Measurements from ENCODE around the gene HOXC9.
"Not testable (repeated sequence)": the region's sequence is repeated elsewhere in the genome, so short reads cannot be mapped to it uniquely, and the experiment has no call there.

The HOXC9 gene

DNA sequence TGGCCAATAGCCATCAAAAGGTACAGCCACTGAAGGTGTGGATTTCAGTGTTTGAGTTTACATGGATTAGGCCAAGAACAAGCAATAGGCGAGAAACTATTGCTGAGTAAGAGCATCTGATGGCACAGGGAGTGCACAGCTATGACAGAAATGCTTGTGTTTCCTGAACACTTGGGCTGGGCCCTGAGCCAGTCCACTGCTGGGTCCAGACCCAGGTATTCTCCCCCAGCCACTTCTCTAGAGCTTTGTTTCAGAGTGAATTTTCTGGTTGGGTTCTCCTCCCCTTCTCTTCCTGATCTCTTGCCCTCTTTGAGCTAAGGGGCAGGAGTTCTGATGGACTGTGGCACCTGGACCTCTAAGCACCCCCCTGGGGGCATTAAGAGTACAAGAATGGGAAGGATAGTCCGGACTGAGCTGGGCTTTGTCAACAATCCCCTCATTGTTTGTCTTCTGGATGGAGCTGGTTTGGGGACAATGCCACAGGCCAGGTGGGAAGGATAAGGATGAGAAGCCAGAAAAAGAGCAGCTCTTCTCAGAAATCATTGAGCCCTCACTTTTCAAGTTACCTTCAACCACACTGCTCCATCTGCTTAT lies 41.2 kb downstream of the HOXC9 start:
- no peak overlapping the region for H3K4me3 ChIP-seq (ENCODE audit: low read length)
- TF ChIP-seq, protein P1, sequence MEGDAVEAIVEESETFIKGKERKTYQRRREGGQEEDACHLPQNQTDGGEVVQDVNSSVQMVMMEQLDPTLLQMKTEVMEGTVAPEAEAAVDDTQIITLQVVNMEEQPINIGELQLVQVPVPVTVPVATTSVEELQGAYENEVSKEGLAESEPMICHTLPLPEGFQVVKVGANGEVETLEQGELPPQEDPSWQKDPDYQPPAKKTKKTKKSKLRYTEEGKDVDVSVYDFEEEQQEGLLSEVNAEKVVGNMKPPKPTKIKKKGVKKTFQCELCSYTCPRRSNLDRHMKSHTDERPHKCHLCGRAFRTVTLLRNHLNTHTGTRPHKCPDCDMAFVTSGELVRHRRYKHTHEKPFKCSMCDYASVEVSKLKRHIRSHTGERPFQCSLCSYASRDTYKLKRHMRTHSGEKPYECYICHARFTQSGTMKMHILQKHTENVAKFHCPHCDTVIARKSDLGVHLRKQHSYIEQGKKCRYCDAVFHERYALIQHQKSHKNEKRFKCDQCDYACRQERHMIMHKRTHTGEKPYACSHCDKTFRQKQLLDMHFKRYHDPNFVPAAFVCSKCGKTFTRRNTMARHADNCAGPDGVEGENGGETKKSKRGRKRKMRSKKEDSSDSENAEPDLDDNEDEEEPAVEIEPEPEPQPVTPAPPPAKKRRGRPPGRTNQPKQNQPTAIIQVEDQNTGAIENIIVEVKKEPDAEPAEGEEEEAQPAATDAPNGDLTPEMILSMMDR (IDR thresholded peaks at IDR 0.05; ENCODE audit: insufficient read depth, low read depth, low read length, missing control alignments) = no peak
- no peak for DNase-seq (ENCODE audit: low read depth)

- not testable (repeated sequence) for H3K4me3 ChIP-seq (ENCODE audit: low read length); DNase-seq (ENCODE audit: low read depth)
Measured at GRCh38 chr12:54042033-54042432, 42.1 kb downstream of the HOXC9 start.

- DNase-seq (ENCODE audit: low read depth) = no peak
- no peak overlapping the region for H3K4me3 ChIP-seq (ENCODE audit: low read length)
- TF ChIP-seq, protein P1 (IDR thresholded peaks at IDR 0.05; ENCODE audit: insufficient read depth, low read depth, low read length, missing control alignments) = no peak
Measured at GRCh38 chr12:54042970-54043853, 43.3 kb downstream of the HOXC9 start.

DNA sequence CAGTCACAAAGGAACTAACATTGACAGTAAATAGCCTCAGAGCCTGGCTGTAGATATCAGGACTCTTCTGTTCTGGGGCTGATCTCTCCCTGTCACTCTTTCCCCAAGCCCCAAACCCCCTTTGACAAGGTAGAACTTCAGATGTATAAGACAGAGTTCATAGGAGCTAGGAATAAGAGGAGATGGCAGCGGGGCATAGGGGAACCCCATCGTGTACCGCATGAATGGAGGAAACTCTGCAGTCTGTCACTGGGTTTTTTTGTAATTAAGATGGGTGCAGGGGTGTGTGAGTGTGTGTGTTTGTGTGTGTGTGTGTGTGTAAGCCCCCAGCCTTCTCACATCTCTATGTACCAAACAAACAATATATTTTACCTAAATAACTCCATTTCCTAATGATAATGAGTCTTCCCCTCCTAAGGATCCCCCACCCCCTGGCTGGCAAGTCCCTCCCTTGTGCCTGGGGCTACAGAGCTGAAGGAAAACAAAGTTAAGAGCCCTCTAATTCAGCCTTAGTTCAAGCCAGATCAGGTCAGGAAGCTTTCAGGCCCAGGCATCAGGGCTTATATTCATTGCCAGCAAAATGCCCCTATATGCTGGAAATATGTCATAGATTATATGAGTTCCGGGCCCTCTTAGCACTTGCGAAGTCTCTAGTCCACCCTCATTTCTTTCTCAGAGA lies 44.6 kb downstream of the HOXC9 start:
- TF ChIP-seq, protein P1 (IDR thresholded peaks at IDR 0.05; ENCODE audit: insufficient read depth, low read depth, low read length, missing control alignments) = no peak
- H3K4me3 ChIP-seq (ENCODE audit: low read length) = no peak overlapping the region
- no peak for DNase-seq (ENCODE audit: low read depth)

DNA sequence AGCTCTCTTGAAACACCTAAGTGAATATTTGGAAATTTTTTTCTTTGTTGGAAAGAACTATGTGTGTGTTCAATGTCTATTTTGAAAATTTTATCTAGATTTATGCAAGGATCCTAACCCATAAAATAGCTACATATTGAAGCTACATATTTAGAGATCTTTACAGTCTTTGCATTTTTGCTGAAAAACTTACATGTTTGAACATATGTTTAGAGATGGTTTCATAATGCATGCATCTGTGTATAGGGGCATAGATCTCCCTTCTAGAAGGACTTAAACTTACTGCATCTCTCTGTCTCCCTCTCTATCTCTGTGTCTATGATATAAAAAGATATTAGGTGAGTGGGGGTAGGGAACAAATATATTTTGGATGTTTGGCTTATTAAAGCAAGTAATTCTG lies 45.4 kb downstream of the HOXC9 start:
- no peak overlapping the region for H3K4me3 ChIP-seq (ENCODE audit: low read length)
- TF ChIP-seq, protein P1 (IDR thresholded peaks at IDR 0.05; ENCODE audit: insufficient read depth, low read depth, low read length, missing control alignments) = no peak
- no peak for DNase-seq (ENCODE audit: low read depth)

DNA sequence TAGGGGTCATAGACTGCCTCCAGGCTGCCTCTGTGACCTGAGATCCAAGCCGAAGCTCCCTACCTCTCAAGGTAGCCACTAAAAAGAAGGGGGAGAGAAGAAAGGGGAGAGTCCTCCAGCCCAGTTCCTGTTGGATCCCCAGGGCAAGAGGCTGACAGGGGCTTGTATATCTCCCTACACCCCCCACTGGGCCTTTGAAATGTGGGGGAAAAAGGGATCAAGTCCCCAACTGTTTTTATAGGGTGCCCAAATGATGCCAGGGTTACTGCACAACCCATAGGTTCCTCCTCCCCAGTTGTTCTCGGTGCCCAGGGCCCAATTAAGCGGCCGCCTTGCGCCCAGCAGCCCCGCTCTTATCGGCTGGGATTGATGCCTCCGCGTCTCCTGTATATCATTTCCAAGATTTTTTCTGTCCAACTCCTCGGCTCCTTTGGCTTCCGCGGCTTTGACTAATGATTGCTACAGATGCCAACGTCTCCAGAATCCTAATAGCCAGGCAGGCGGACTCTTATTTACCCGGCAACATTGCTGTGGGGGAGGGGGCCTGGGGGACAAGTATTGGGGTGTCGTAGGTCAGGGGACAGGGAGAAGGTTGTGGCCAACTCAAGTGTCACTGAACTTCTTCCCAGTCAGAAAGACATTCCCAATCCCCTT lies 46.0 kb downstream of the HOXC9 start:
- TF ChIP-seq, protein P1 (IDR thresholded peaks at IDR 0.05; ENCODE audit: insufficient read depth, low read depth, low read length, missing control alignments) = no peak
- H3K4me3 ChIP-seq (ENCODE audit: low read length) = no peak overlapping the region
- no peak for DNase-seq (ENCODE audit: low read depth)

DNA sequence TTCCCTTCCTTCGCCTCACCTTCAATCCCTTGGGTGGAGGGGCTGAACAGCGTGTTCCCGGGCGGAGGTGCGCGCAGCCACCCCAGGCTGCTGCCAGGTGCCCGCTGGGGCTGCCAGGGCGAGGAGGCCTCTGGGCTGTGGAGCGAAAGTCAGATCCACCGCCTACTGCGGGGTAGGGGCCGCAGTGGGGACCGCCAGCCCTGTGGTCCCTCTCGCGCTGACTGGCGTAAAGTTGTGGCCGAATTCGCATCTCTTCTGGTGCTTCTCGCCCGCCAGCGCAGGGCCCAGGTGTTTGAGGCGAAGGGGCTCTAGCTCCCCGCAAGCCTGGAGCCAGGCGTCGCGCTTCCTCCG lies 46.8 kb downstream of the HOXC9 start:
- TF ChIP-seq, protein P1 (IDR thresholded peaks at IDR 0.05; ENCODE audit: insufficient read depth, low read depth, low read length, missing control alignments) = no peak
- no peak overlapping the region for H3K4me3 ChIP-seq (ENCODE audit: low read length)
- no peak for DNase-seq (ENCODE audit: low read depth)
